H1 (cell line): ENCODE results near the gene OR2T27. TPM values are rescaled to one million over a fixed set of nuclear protein-coding genes. Genes with fewer than 3 reads are reported as not detected.

Source experiments
- CTCF ChIA-PET: fragments of 300-600 bp; sonication (Branson Sonifier 250); formaldehyde crosslinking; loops from one replicate; lab custom pipeline; 2021; ENCODE audit not compliant: partially characterized antibody; lab: Charles Lee
- POLR2A ChIA-PET: fragments of 300-600 bp; sonication (Branson Sonifier 250); formaldehyde crosslinking; loops from one replicate; lab custom pipeline; 2021; ENCODE audit warnings: inconsistent platforms; ENCODE audit not compliant: partially characterized antibody; lab: Charles Lee
- DNase-seq, 2 experiments: peaks; one replicate each; pipeline versions ENCODE4 v3.0.0 to v3.0.0-alpha.2; 2010 to 2022; ENCODE audit warnings: low spot score in 2 of 2, low read depth in 1 of 2, mixed read lengths in 1 of 2
- FAIRE-seq: peaks from 2 replicates; lab custom pipeline; 2011; peaks lifted over from hg19 to GRCh38; lab: Jason Lieb, UNC
- H2AFZ ChIP-seq: 2 replicates; pipeline ENCODE4 v1.8.1; 2012; ENCODE audit warnings: low read length, inconsistent platforms
- H2AK5ac ChIP-seq: 2 replicates; pipeline ENCODE4 v1.6.1; 2013; ENCODE audit warnings: low read depth, low read length
- H2BK120ac ChIP-seq: replicated peaks from 2 replicates; pipeline ENCODE3; 2013; ENCODE audit warnings: low read depth, low read length, inconsistent platforms
- H2BK12ac ChIP-seq: 2 replicates; pipeline ENCODE4 v1.6.1; 2013; ENCODE audit warnings: low read depth, low read length
- H2BK15ac ChIP-seq: 2 replicates; pipeline ENCODE4 v1.6.1; 2013; ENCODE audit warnings: low read length
- H2BK20ac ChIP-seq: 2 replicates; pipeline ENCODE4 v1.6.1; 2013; ENCODE audit warnings: low read length
- H2BK5ac ChIP-seq: 2 replicates; pipeline ENCODE4 v1.6.1; 2013; ENCODE audit warnings: low read depth, low read length
- H3K14ac ChIP-seq: 2 replicates; pipeline ENCODE4 v1.6.1; 2013; ENCODE audit warnings: inconsistent platforms; ENCODE audit not compliant: insufficient read length
- H3K18ac ChIP-seq: 2 replicates; pipeline ENCODE4 v1.6.1; 2013; ENCODE audit warnings: low read length; ENCODE audit errors: extremely low read depth
- H3K23ac ChIP-seq: 2 replicates; pipeline ENCODE4 v1.6.1; 2013; ENCODE audit warnings: inconsistent platforms; ENCODE audit not compliant: insufficient read length
- H3K23me2 ChIP-seq: 2 replicates; pipeline ENCODE4 v1.6.1; 2013; ENCODE audit warnings: low read depth, low read length
- H3K27ac ChIP-seq: 2 replicates; pipeline ENCODE4 v1.6.1; 2011; ENCODE audit warnings: low read depth, low read length, inconsistent platforms
- H3K27me3 ChIP-seq, 4 experiments: replicated peaks in 1 of 4; 1 replicate in 1 of 4; 2 replicates in 3 of 4; pipeline versions ENCODE4 v1.6.1 to v1.8.1; 2011 to 2013; ENCODE audit warnings: low read length in 3 of 4, mild to moderate bottlenecking in 3 of 4, inconsistent platforms in 2 of 4, mixed read lengths in 2 of 4, moderate library complexity in 1 of 4; ENCODE audit not compliant: control insufficient read depth in 3 of 4, insufficient read depth in 3 of 4; ENCODE audit errors: extremely low read depth in 1 of 4
- H3K36me3 ChIP-seq, 4 experiments: 2 replicates each; pipeline versions ENCODE4 v1.6.1 to v1.8.1; 2011 to 2013; ENCODE audit warnings: mild to moderate bottlenecking in 4 of 4, low read length in 3 of 4, moderate library complexity in 2 of 4, control low read depth in 1 of 4, inconsistent platforms in 1 of 4; ENCODE audit not compliant: insufficient read depth in 4 of 4, control insufficient read depth in 2 of 4
- H3K4ac ChIP-seq: replicated peaks from 2 replicates; pipeline ENCODE3; 2013; ENCODE audit warnings: low read length, low read depth, mixed read lengths, inconsistent platforms; ENCODE audit not compliant: insufficient read length
- H3K4me1 ChIP-seq, 4 experiments: replicated peaks in 1 of 4; 1 replicate in 1 of 4; 2 replicates in 3 of 4; pipeline versions ENCODE4 v1.6.1 to v1.8.1; 2011 to 2013; ENCODE audit warnings: low read length in 3 of 4, inconsistent platforms in 2 of 4, mixed read lengths in 1 of 4; ENCODE audit not compliant: insufficient read depth in 4 of 4, control insufficient read depth in 3 of 4
- H3K4me2 ChIP-seq, 2 experiments: 2 replicates each; pipeline versions ENCODE4 v1.6.1 to v1.8.1; 2011 to 2013; ENCODE audit warnings: low read depth in 2 of 2, low read length in 2 of 2, control low read depth in 1 of 2, inconsistent platforms in 1 of 2, mild to moderate bottlenecking in 1 of 2; ENCODE audit not compliant: insufficient read depth in 1 of 2
- H3K4me3 ChIP-seq, 4 experiments: fragments of 200-600, 300-600 bp in 1 of 4; sonication (generic), shearing (Covaris generic), sonication (Bioruptor Twin) in 1 of 4; 2 replicates each; pipeline versions ENCODE4 v1.5.1 to v1.8.1; 2011 to 2016; ENCODE audit warnings: low read length in 4 of 4, low read depth in 3 of 4, control low read depth in 2 of 4, inconsistent platforms in 2 of 4, mild to moderate bottlenecking in 2 of 4, mixed read lengths in 1 of 4, moderate library complexity in 1 of 4; ENCODE audit not compliant: insufficient read depth in 2 of 4; ENCODE audit errors: extremely low read depth in 1 of 4
- H3K56ac ChIP-seq: replicated peaks from 2 replicates; pipeline ENCODE3; 2013; ENCODE audit warnings: low read depth, mild to moderate bottlenecking, mixed read lengths, low read length, inconsistent platforms; ENCODE audit not compliant: insufficient read length
- H3K79me1 ChIP-seq: 2 replicates; pipeline ENCODE4 v1.6.1; 2013; ENCODE audit warnings: low read depth, low read length, control low read depth
- H3K79me2 ChIP-seq, 2 experiments: 2 replicates each; pipeline versions ENCODE4 v1.6.1 to v1.8.1; 2012 to 2013; ENCODE audit warnings: low read length in 2 of 2, mild to moderate bottlenecking in 2 of 2, inconsistent platforms in 1 of 2; ENCODE audit not compliant: insufficient read depth in 2 of 2, control insufficient read depth in 1 of 2
- H3K9ac ChIP-seq, 4 experiments: replicated peaks in 1 of 4; 1 replicate in 1 of 4; 2 replicates in 3 of 4; pipeline versions ENCODE4 v1.6.1 to v1.8.1; 2011 to 2013; ENCODE audit warnings: low read depth in 3 of 4, low read length in 3 of 4, control low read depth in 2 of 4, mild to moderate bottlenecking in 2 of 4, moderate library complexity in 2 of 4, inconsistent platforms in 1 of 4; ENCODE audit errors: extremely low read depth in 1 of 4
- H3K9me3 ChIP-seq, 2 experiments: 2 replicates each; pipeline versions ENCODE4 v1.6.1 to v1.8.1; 2012 to 2013; ENCODE audit warnings: mild to moderate bottlenecking in 2 of 2, moderate library complexity in 2 of 2, control low read depth in 1 of 2, inconsistent platforms in 1 of 2, low read depth in 1 of 2, low read length in 1 of 2, mixed read lengths in 1 of 2; ENCODE audit not compliant: insufficient read depth in 2 of 2
- H4K20me1 ChIP-seq, 2 experiments: replicated peaks in 1 of 2; 2 replicates each; pipeline versions ENCODE3 to v1.8.1; 2011 to 2013; ENCODE audit warnings: inconsistent platforms in 2 of 2, low read length in 2 of 2, mild to moderate bottlenecking in 1 of 2; ENCODE audit not compliant: insufficient read depth in 2 of 2, control insufficient read depth in 1 of 2
- H4K5ac ChIP-seq: 2 replicates; pipeline ENCODE4 v1.6.1; 2013; ENCODE audit warnings: low read length, low read depth, mixed read lengths, inconsistent platforms; ENCODE audit not compliant: insufficient read length
- H4K8ac ChIP-seq: 2 replicates; pipeline ENCODE4 v1.8.0; 2013; ENCODE audit warnings: mild to moderate bottlenecking, moderate library complexity, low read length, inconsistent platforms; ENCODE audit not compliant: insufficient read depth; ENCODE audit errors: extremely low read depth
- H4K91ac ChIP-seq: replicated peaks from 2 replicates; pipeline ENCODE3; 2013; ENCODE audit warnings: low read length, mixed read lengths, inconsistent platforms; ENCODE audit not compliant: insufficient read length
- CTBP2 ChIP-seq: IDR thresholded peaks from 2 replicates; pipeline ENCODE4 v1.7.0; 2011; ENCODE audit warnings: borderline replicate concordance, mild to moderate bottlenecking, moderate library complexity, mixed read lengths, low read length; ENCODE audit not compliant: insufficient read depth, insufficient read length
- EGR1 ChIP-seq: IDR thresholded peaks from 2 replicates; pipeline ENCODE4 v1.6.1; 2011; ENCODE audit warnings: low read depth, low read length, borderline replicate concordance
- KDM4A ChIP-seq: IDR thresholded peaks from one replicate; pipeline ENCODE4 v1.7.1; 2012; ENCODE audit warnings: low read depth, mild to moderate bottlenecking, moderate library complexity, low read length, inconsistent platforms; ENCODE audit not compliant: severe bottlenecking
- KDM5A ChIP-seq: fragments of 200-600 bp; IDR thresholded peaks from 2 replicates; pipeline ENCODE4 v1.7.1; 2012; ENCODE audit warnings: mild to moderate bottlenecking, low read length, inconsistent platforms, mixed read lengths
- RNF2 ChIP-seq: fragments of 200-900, 300-1000 bp; sonication (generic); IDR thresholded peaks from 2 replicates; pipeline ENCODE4 v1.7.1; 2016; ENCODE audit warnings: borderline replicate concordance, low read depth, mild to moderate bottlenecking, antibody characterized with exemption, low read length; ENCODE audit not compliant: poor library complexity, severe bottlenecking; ENCODE audit errors: missing control alignments
- SRF ChIP-seq: IDR thresholded peaks from 2 replicates; pipeline ENCODE4 v1.6.1; 2011; ENCODE audit warnings: mild to moderate bottlenecking, low read depth, low read length, moderate library complexity
- TAF1 ChIP-seq: IDR thresholded peaks from 2 replicates; pipeline ENCODE4 v1.6.1; 2011; ENCODE audit warnings: mild to moderate bottlenecking, low read depth, low read length
- WGBS, 2 experiments: shearing (Covaris generic) in 1 of 2; methylation state at CpG; one replicate each; pipeline versions ENCODE4 v1.1.6 to v1.1.7; 2013 to 2015; ENCODE audit warnings: low lambda C conversion rate in 2 of 2, mixed read lengths in 2 of 2, inconsistent platforms in 1 of 2, low coverage in 1 of 2, missing lambda C conversion rate in 1 of 2; ENCODE audit not compliant: insufficient replicate concordance in 2 of 2, insufficient coverage in 1 of 2, insufficient read length in 1 of 2; ENCODE audit errors: extremely low coverage in 1 of 2, missing lambda C conversion rate in 1 of 2; 5-methylcytosine and 5-hydroxymethylcytosine counted together
- polyA plus RNA-seq, 7 experiments: library from polyadenylated mRNA; depleted of rRNA in 3 of 7; stranded (reverse) in 5 of 7; unstranded in 2 of 7; fragments of >200 nt in 5 of 7; fragments of 200-250 nt in 2 of 7; gene quantifications; 1 replicate in 5 of 7; 2 replicates in 1 of 7; 4 replicates in 1 of 7; pipeline versions ENCODE4 v1.2.1 to v1.2.3, GENCODE V29; 2011 to 2013; ENCODE audit warnings: missing spikeins in 2 of 7, mixed read lengths in 2 of 7
- total RNA-seq: library from RNA; stranded (reverse); fragmentation: NEBNext Ultra II Directional; extraction: Animal tissue kit (Norgen Biotek cat#: 25700); gene quantifications from 2 replicates; pipeline ENCODE4 v1.2.1, GENCODE V29; 2021

OR2T27 gene
- total and polyA plus RNA-seq, 2 of the 8 experiments (the other 6 are each of a cell fraction or from before 2014, with no cell fraction given), result not detected

DNA sequence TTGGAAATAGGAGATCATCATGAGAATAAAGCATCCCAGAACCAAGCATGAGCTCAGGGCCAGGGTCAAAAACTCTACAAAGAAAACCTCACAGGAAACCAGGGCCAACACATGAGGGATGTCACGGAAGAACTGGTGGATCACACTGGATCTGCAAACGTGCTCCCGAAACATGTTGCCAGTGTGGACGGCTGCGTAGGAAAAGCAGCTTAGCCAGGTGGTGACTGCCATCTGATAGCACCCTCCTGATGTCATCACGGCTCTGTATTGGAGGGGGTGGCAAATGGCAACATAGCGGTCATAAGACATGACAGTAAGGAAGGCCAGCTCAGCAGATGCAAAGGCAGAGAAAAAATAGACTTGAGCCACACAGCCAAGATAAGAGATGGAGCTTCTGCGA, 26.3 kb upstream of the OR2T27 start:
- Histone ChIP-seq H3K36me3 (no peaks in the 10 kb centered on the region; a peak in 1 of 8 replicates), H3K4me1 (no peaks in the 10 kb centered on the region), H3K9me3 (peaks cover 41 to 52% of the 10 kb centered on the region in 2 experiments), H4K20me1 (no peaks in the 10 kb centered on the region), H2BK12ac (no peak overlapping the region), H2AK5ac (no peak overlapping the region), H3K27ac (no peak overlapping the region), H2AFZ (no peak overlapping the region), H4K91ac (no peak overlapping the region), H3K4ac (no peak overlapping the region), H3K79me1 (no peaks in the 10 kb centered on the region), H2BK15ac (no peak overlapping the region), H2BK5ac (no peak overlapping the region), H3K9ac (no peak overlapping the region), H3K4me2 (no peak overlapping the region), H3K23ac (no peak overlapping the region), H3K18ac (no peak overlapping the region), H4K5ac (no peak overlapping the region), H4K8ac (no peak overlapping the region), H3K27me3 (no peaks in the 10 kb centered on the region), H2BK20ac (no peak overlapping the region), H3K56ac (no peak overlapping the region), H3K14ac (no peak overlapping the region), H3K79me2 (no peaks in the 10 kb centered on the region), H2BK120ac (no peak overlapping the region), H3K23me2 (no peaks in the 10 kb centered on the region), H3K4me3 (no peak overlapping the region)
- no peak for DNase-seq
- 95% methylated on average over 8 of the region's 8 CpGs; no CpG with 5 or more reads in 1 of the 2 experiments for WGBS, 2 experiments
- CTCF ChIA-PET, result interaction anchor here (0.8 to 1.3 kb wide), 2 partner anchors 14 to 160 kb away, joined by 3 to 4 read pairs; no protein-coding TSS in a partner anchor
- POLR2A ChIA-PET, result no interaction called here
- no peak for FAIRE-seq
- TF ChIP-seq CTBP2, result no peak
- TF ChIP-seq EGR1, result no peak
- TF ChIP-seq RNF2, result no peak
- TF ChIP-seq TAF1, result no peak
- no peak for TF ChIP-seq SRF
- TF ChIP-seq KDM5A, result no peak
- no peak for TF ChIP-seq KDM4A
